GM12891 (cell line): ENCODE data around the gene COL26A1.

ENCODE experiments used
- POLR2A ChIP-seq: IDR thresholded peaks from 2 replicates; pipeline ENCODE4 v1.6.1; 2011; ENCODE audit warnings: low read depth, low read length, control low read depth
- POLR2AphosphoS5 ChIP-seq: IDR thresholded peaks from 2 replicates; pipeline ENCODE4 v1.6.1; 2011; ENCODE audit warnings: low read depth, low read length, control low read depth
- SPI1 ChIP-seq: IDR thresholded peaks from 2 replicates; pipeline ENCODE4 v1.6.1; 2011; ENCODE audit warnings: low read depth, low read length, control low read depth
- TAF1 ChIP-seq: IDR thresholded peaks from 2 replicates; pipeline ENCODE4 v1.6.1; 2011; ENCODE audit warnings: low read depth, low read length, control low read depth

DNA sequence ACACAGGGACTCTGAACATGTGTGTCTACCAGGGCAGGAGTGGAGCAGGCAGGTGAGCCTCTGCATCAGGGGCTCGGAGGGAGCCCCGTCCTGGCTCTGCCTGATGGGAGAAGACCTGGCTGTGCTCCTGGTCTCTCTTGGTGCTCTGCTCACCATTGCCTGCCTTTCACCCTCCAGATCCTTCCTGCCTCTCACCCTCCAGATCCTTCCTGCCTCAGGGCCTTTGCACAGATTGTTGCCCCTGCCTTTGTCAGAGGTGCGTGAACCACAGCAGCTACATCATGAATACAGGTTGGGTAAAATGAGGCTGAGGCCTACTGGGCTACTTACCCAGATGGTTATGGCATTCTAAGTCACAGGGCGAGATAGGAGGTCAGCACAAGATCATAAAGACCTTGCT lies 16.6 kb downstream of the COL26A1 start:
- TF ChIP-seq TAF1 (no peak), POLR2AphosphoS5 (no peak), POLR2A (no peak), SPI1 (no peak)
